Activated naive CD8-positive, alpha-beta T cell treated with anti-CD3 and anti-CD28 coated beads, Interleukin-2, amount 10 ng/mL, durations not matched to agents 7 days and 5 days (primary cell): ENCODE data around the gene FAM13C. TPM values are rescaled to one million over a fixed set of nuclear protein-coding genes. Genes with fewer than 3 reads are reported as not detected.
"Not testable (repeated sequence)": the region's sequence is repeated elsewhere in the genome, so short reads cannot be mapped to it uniquely, and the experiment has no call there.

Source experiments
- ATAC-seq: fragments of 150-1000 bp; cut with Tn5 transposase; one replicate; pipeline ENCODE4 v1.10.0; 2021; ENCODE audit warnings: low read depth, moderate library complexity
- POLR2A ChIA-PET: fragments of 350-600 bp; sonication (Branson Sonifier 250); formaldehyde crosslinking; loops from one replicate; lab custom pipeline; 2021; ENCODE audit warnings: antibody characterized with exemption; lab: Charles Lee
- DNase-seq: peaks from one replicate; pipeline ENCODE4 v3.0.0; 2021
- H3K27ac Mint-ChIP-seq: one replicate; pipeline ENCODE4 v1.8.0; 2022; ENCODE audit warnings: mild to moderate bottlenecking, mixed read lengths
- H3K27me3 Mint-ChIP-seq: one replicate; pipeline ENCODE4 v1.8.0; 2022; ENCODE audit warnings: mild to moderate bottlenecking, moderate library complexity, mixed read lengths
- H3K36me3 Mint-ChIP-seq: one replicate; pipeline ENCODE4 v1.8.0; 2021; ENCODE audit warnings: mild to moderate bottlenecking, mixed read lengths
- H3K4me1 Mint-ChIP-seq: one replicate; pipeline ENCODE4 v1.8.0; 2021; ENCODE audit warnings: mixed read lengths
- H3K4me3 Mint-ChIP-seq: one replicate; pipeline ENCODE4 v1.8.0; 2022; ENCODE audit warnings: mild to moderate bottlenecking, moderate library complexity, mixed read lengths
- H3K9me3 Mint-ChIP-seq: one replicate; pipeline ENCODE4 v1.8.0; 2021; ENCODE audit warnings: mixed read lengths
- total RNA-seq, 2 experiments: library from RNA; stranded (reverse); gene quantifications; one replicate each; pipeline ENCODE4 v1.2.3, GENCODE V29; 2021

The FAM13C gene
- not detected for total RNA-seq

DNA sequence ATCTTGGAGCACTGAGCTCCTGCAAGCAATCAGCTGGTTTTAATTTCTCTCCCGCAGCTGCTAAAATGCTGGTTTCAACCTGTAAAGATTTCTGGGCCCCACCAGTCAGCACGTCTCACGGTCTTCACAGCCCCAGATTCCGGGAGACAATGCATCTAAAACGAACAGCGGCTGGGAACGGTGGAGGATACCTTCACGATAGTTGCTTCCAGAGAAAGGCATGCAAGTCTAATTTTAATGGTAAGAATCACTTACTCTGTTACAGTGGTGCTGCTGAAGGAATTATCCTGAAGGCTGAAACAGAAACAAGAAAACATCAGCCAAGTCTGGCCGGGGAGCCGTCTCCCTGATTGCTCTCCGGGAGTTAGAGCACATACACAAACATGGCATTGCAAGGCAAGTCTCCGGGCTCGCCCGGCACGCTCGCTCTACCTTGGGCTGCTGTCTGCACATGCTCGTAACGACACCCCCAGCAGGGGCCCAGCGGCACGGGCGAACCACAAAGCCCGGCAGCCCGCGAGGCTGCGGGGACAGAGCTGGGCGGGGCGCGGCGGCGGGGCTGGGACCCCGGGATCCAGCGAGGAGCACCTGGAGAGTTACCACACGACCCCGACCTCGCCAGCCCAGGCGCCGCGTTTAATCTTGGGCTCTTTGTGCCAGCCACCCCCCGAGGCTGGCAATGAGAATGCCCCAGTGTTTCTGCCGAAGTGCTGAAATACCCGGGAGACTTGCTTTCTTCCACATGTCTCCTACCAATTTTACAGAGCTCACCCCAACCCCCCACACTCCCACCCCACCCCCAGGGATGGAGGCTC, at the start of gene FAM13C:
FAM13C (minus strand) TSS at position 406 of the 815 bp plus-strand sequence; CDS start at position 317, 89 bp downstream.
- H3K4me3 Mint-ChIP-seq = peak within 1 kb of the TSS; percentile 37
- DNase-seq (peak; percentile 29), ATAC-seq (no peak)
- no peaks in the 10 kb centered on the region for H3K9me3 Mint-ChIP-seq
- H3K27ac Mint-ChIP-seq = no peak within 1 kb of the TSS
- H3K36me3 Mint-ChIP-seq = no peaks in the 10 kb centered on the region
- H3K4me1 Mint-ChIP-seq = peaks cover 4% of the 10 kb centered on the region
- POLR2A ChIA-PET = no interaction called here
- peaks cover 28% of the 10 kb centered on the region for H3K27me3 Mint-ChIP-seq

DNA sequence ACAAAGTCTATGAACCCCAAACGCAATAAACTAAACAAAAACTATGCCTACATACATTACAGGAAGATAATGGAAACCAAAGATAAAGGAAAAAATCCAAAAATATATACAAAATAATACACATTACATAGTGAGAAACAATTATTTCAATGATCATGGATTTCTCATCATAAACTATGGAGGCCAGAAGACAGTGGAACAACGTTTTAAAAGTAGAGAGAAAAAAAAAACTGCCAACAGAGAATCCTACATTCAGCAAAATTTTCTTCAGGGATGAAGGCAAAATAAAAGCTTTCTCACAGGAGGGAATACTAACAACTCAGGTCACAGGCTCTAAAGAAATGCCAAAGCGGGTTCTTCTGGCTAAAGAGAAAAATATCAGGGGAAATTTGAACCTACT, 42.9 kb upstream of the FAM13C start:
- Mint-ChIP-seq H3K4me3 (no peak overlapping the region), H3K27ac (no peak overlapping the region), H3K9me3 (peaks cover 2% of the 10 kb centered on the region), H3K4me1 (no peaks in the 10 kb centered on the region), H3K27me3 (no peaks in the 10 kb centered on the region), H3K36me3 (no peaks in the 10 kb centered on the region)
- no peak for DNase-seq
- ATAC-seq = no peak
- POLR2A ChIA-PET = no interaction called here

DNA sequence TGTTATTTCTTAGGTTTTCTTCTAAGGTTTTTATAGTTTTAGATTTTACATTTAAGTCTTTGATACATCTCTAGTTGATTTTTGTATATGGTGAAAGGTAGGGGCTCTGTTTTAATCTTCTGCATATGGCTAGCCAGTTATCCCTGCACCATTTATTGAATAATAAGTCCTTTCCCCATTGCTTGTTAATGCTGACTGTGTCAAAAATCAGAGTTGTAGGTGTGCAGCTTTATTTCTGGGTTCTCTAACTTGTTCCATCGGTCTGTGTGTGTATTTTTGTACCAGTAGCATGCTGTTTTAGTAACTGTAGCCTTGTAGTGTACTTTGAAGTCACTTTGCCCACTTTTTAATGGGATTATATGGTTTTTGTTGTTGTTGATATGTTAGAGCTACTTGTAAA, 37.9 kb upstream of the FAM13C start:
- H3K27me3 Mint-ChIP-seq = no peaks in the 10 kb centered on the region
- ATAC-seq = no peak
- H3K27ac Mint-ChIP-seq = no peak overlapping the region

DNA sequence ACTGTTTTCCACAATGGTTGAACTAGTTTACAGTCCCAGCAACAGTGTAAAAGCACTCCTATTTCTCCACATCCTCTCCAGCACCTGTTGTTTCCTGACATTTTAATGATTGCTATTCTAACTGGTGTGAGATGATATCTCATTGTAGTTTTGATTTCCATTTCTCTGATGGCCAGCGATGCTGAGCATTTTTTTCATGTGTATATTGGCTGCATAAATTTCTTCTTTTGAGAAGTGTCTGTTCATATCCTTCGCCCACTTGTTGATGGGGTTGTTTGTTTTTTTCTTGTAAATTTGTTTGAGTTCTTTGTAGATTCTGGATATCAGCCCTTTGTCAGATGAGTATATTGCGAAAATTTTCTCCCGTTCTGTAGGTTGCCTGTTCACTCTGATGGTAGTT, 37.0 kb upstream of the FAM13C start:
- H3K4me1 Mint-ChIP-seq, H3K9me3 Mint-ChIP-seq, H3K4me3 Mint-ChIP-seq, H3K27me3 Mint-ChIP-seq, ATAC-seq, H3K36me3 Mint-ChIP-seq, POLR2A ChIA-PET, DNase-seq, H3K27ac Mint-ChIP-seq: not testable (repeated sequence)

More for the DNA sequence above, 37.9 kb upstream of the FAM13C start:
- DNase-seq = no peak
- Mint-ChIP-seq H3K4me3 (no peak overlapping the region), H3K36me3 (no peaks in the 10 kb centered on the region), H3K9me3 (peaks cover 8% of the 10 kb centered on the region), H3K4me1 (no peaks in the 10 kb centered on the region)
- POLR2A ChIA-PET = no interaction called here

DNA sequence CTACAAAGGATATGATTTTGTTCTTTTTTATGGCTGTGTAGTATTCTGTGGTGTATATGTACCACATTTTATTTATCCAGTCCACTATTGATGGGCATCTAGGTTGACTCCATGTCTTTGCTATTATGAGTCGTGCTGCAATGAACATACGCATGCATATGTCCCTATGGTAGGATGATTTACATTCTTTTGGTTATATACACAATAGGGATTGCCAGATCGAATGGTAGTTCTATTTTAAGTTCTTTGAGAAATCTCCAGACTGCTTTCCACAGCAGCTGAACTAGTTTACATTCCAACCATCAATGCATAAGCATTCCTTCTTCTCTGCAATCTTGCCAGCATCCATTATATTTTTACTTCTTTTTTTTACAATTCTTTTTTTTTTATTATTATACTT, 35.6 kb upstream of the FAM13C start:
- no peaks in the 10 kb centered on the region for H3K4me1 Mint-ChIP-seq
- no peaks in the 10 kb centered on the region for H3K27me3 Mint-ChIP-seq
- no peak overlapping the region for H3K4me3 Mint-ChIP-seq
- POLR2A ChIA-PET = no interaction called here
- peaks cover 8% of the 10 kb centered on the region for H3K9me3 Mint-ChIP-seq
- DNase-seq = no peak
- ATAC-seq = no peak
- no peak overlapping the region for H3K27ac Mint-ChIP-seq
- no peaks in the 10 kb centered on the region for H3K36me3 Mint-ChIP-seq

DNA sequence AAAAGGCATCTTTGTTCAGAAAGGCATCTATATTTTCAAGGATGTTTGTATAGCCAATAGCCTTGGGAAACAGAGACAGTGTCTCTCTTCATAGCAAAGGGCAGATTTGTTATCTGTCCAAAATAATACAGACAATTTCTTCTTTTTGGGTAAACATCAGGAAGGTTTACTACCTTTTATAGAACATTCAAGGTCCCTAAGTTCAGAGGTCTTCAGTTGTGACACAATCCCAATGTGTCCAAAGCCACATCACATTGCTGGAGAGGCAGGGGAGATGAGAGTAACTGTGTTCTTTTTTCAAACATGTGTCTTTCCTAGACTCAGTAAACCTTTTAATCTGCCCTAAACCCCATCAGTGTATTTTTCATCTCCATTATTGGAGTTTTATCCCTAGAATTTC, 33.6 kb upstream of the FAM13C start:
- H3K27me3 Mint-ChIP-seq = no peaks in the 10 kb centered on the region
- no peak for ATAC-seq
- POLR2A ChIA-PET = no interaction called here
- DNase-seq = no peak
- H3K36me3 Mint-ChIP-seq = no peaks in the 10 kb centered on the region
- H3K4me1 Mint-ChIP-seq = no peaks in the 10 kb centered on the region
- H3K9me3 Mint-ChIP-seq = peaks cover 8% of the 10 kb centered on the region
- no peak overlapping the region for H3K27ac Mint-ChIP-seq
- H3K4me3 Mint-ChIP-seq = no peak overlapping the region

DNA sequence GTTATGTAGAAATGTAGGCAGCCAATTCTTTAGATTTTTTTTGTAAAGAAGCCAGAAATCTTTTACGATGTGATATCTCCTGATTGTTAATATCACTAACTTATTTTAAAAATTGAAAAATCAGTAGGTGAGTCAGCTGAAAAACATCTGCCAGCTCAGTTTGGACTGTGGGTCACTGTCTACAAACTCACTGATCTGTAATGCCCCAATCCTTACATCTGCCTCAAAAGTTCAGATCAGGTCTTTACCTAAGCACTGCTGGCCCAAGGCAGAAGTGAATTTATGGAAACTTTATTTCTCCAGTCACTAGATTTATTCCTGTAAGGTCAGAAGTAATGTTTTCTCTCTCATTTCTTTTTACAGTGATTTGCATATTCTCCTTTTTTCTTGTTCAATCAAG, 31.0 kb upstream of the FAM13C start:
- H3K4me3 Mint-ChIP-seq = no peak overlapping the region
- H3K4me1 Mint-ChIP-seq = no peaks in the 10 kb centered on the region
- no peak overlapping the region for H3K27ac Mint-ChIP-seq
- ATAC-seq (no peak), DNase-seq (no peak)
- no peaks in the 10 kb centered on the region for H3K9me3 Mint-ChIP-seq
- H3K27me3 Mint-ChIP-seq = no peaks in the 10 kb centered on the region
- H3K36me3 Mint-ChIP-seq = no peaks in the 10 kb centered on the region
- POLR2A ChIA-PET = no interaction called here

DNA sequence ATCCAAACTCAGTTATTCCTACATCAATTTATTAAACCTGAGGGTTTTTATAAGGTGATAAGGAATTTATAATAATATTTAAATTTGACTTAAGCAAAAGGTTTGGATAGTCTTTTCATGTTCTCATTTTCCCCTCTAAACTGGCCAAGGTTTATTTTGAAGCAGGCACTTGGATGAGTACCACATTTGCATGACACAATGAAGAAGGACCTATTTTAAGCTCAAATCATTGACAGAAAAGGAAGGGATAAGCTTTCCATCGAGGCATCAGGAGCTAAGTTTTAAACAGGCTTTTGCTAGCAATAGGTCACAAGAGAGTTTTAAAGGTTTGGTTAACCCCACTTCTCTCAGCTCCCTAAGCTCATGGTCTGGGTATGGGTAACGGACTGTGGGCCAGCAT, 28.7 kb upstream of the FAM13C start:
- no peaks in the 10 kb centered on the region for H3K4me1 Mint-ChIP-seq
- ATAC-seq = no peak
- DNase-seq = no peak
- POLR2A ChIA-PET = no interaction called here
- H3K36me3 Mint-ChIP-seq = no peaks in the 10 kb centered on the region
- no peaks in the 10 kb centered on the region for H3K9me3 Mint-ChIP-seq
- no peak overlapping the region for H3K4me3 Mint-ChIP-seq
- no peak overlapping the region for H3K27ac Mint-ChIP-seq
- no peaks in the 10 kb centered on the region for H3K27me3 Mint-ChIP-seq

DNA sequence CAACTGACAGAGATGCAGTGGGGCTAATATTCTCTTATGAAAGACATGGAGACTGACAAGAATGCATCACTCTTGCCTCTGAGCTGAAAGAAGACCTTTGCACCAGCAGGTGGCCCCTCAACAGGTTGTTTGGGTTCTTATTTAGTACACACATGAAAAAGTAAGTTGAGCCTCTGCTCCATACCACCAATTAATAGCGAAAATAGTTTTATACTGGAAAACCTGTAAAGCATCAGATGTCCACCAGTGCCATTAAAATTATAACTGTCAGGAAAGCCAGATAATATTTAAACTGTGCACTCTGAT, 26.3 kb upstream of the FAM13C start:
- Mint-ChIP-seq H3K27me3 (no peaks in the 10 kb centered on the region), H3K4me3 (no peak overlapping the region), H3K9me3 (no peaks in the 10 kb centered on the region), H3K36me3 (no peaks in the 10 kb centered on the region), H3K27ac (no peak overlapping the region), H3K4me1 (no peaks in the 10 kb centered on the region)
- POLR2A ChIA-PET = no interaction called here
- no peak for ATAC-seq
- DNase-seq = no peak

DNA sequence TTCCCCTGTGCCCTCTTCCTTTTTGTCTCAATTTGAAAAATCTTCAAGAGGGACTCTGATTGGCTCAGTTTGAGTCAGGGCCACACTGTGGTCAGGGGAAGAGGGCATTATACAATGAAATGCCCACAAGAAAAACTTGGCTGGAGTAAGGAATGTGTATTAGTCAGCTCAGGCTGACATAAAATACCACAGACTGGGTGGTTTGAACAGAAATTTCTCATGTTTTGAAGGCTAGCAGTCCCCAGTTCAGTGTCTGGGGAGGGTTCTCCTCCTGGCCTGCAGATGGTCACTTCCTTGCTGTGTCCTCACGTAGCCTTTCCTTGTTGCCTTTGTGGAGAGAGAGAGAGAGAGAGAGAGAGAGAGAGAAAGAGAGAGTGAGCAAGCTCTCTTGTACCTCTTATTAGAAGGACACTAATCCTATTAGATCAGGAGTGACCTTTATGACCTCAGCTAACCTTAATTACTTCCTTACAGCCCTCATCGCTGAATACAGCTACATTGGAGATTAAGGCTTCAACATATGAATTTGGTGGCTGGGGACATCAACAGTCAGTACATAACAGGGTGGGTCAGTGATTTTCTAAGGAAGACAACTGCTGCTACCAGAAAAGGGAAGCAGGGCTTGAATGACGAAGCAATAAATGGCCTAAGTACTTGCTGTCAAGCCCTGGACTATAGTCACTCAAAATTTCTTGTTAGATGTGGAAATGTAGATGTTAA, 25.8 kb upstream of the FAM13C start:
- DNase-seq (no peak), ATAC-seq (no peak)
- no peaks in the 10 kb centered on the region for H3K9me3 Mint-ChIP-seq
- H3K4me1 Mint-ChIP-seq = no peaks in the 10 kb centered on the region
- H3K4me3 Mint-ChIP-seq = no peak overlapping the region
- POLR2A ChIA-PET = no interaction called here
- H3K27me3 Mint-ChIP-seq = no peaks in the 10 kb centered on the region
- H3K36me3 Mint-ChIP-seq = no peaks in the 10 kb centered on the region
- H3K27ac Mint-ChIP-seq = no peak overlapping the region

DNA sequence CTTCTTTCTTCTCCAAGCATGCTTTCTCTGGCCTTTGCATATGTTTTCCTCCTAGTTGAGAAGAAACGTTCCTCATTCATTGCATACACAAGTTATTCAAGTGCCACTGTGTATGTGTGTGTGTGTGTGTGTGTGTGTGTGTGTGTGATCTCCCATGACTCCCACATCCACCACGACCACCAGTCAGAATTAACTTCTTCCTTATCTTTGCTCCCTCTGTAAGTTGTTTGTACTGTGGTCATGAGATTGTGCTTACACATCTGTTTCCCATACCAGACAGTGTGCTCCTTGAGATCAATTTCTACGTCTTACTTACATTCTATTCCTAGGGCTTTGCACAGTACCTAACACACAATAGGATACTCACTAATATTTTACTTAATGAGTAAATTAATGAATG, 22.4 kb upstream of the FAM13C start:
- POLR2A ChIA-PET = no interaction called here
- no peak overlapping the region for H3K27ac Mint-ChIP-seq
- no peaks in the 10 kb centered on the region for H3K36me3 Mint-ChIP-seq
- no peaks in the 10 kb centered on the region for H3K9me3 Mint-ChIP-seq
- no peaks in the 10 kb centered on the region for H3K4me1 Mint-ChIP-seq
- ATAC-seq (no peak), DNase-seq (no peak)
- H3K4me3 Mint-ChIP-seq = no peak overlapping the region
- no peaks in the 10 kb centered on the region for H3K27me3 Mint-ChIP-seq

DNA sequence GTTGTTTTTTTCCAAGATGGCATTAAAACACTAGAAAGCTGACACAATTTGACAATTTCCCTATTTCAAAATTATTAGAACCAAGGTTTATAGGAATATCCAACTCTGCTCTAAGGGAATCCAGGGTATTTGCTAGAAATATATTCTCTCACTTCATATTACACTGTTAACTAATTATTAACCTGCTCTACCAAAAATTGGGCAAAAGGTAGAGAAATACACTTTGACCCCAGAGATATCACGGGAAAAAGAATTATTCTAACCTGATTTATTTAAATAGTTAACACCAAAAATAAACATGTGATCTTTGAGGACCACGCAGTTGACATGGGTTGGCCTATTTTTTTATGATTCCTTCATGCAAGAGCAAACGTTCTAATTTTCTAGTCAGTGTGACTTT, 21.6 kb upstream of the FAM13C start:
- no peak overlapping the region for H3K4me3 Mint-ChIP-seq
- no peaks in the 10 kb centered on the region for H3K36me3 Mint-ChIP-seq
- no peak overlapping the region for H3K27ac Mint-ChIP-seq
- H3K4me1 Mint-ChIP-seq = no peaks in the 10 kb centered on the region
- no peak for ATAC-seq
- H3K9me3 Mint-ChIP-seq = no peaks in the 10 kb centered on the region
- no peaks in the 10 kb centered on the region for H3K27me3 Mint-ChIP-seq
- POLR2A ChIA-PET = interaction anchor here (0.6 kb wide), 1 partner anchor 952 kb away, joined by 5 read pairs; no protein-coding TSS in a partner anchor
- no peak for DNase-seq

DNA sequence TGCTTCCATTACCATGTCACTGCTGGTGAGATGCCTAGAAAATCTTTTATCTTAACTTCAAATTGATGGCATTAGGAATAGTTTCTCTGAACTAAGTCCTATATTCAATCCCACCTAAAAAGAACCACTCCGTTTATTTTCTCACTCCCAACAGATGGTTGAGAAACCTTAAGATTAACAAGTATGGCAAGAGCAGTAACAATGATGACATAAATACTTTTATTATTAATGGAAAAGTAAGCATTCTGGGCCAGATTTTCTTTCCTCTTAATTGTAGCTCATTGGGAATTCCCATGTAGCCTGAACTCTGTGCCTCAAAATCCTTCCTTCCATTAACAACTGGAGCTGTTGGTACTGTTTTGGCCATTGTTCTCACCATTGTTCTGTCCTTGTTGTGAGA, 21.1 kb upstream of the FAM13C start:
- Mint-ChIP-seq H3K27me3 (no peaks in the 10 kb centered on the region), H3K27ac (no peak overlapping the region), H3K36me3 (no peaks in the 10 kb centered on the region), H3K4me1 (no peaks in the 10 kb centered on the region), H3K4me3 (no peak overlapping the region), H3K9me3 (no peaks in the 10 kb centered on the region)
- ATAC-seq (no peak), DNase-seq (no peak)
- POLR2A ChIA-PET = no interaction called here

DNA sequence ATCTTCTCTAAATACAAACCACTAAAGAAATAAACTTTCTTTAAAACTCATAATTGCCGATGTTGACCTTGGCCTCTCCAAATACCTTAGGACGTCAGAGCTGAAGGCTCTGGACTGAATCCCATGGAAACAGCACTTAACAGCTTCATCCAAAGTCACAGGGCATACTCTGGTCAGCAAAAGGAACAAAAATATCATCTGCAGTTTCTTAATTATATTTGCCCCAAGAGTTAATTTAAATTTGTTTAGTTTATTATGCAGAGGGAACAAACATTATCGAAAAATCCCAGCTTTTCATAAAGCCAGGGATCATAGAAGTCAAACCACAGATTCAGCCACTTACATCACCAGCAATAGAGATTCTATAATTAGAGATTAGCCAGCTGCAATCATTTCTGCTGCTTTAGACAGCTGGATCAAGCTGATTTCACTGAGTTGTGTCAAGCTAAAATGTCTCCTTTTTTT, 20.5 kb upstream of the FAM13C start:
- Mint-ChIP-seq H3K4me3 (no peak overlapping the region), H3K9me3 (no peaks in the 10 kb centered on the region), H3K27ac (no peak overlapping the region), H3K36me3 (no peaks in the 10 kb centered on the region), H3K4me1 (no peaks in the 10 kb centered on the region), H3K27me3 (no peaks in the 10 kb centered on the region)
- DNase-seq (no peak), ATAC-seq (no peak)
- POLR2A ChIA-PET = no interaction called here
